Cardiac fibroblast (primary cell): Measurements from ENCODE around the gene XK.

ENCODE experiments used
- DNase-seq, 2 donors: peaks; one replicate each; pipeline versions ENCODE4 v3.0.0 to v3.0.0-alpha.2; 2010; ENCODE audit warnings: low read depth in 2 of 2
- H3K4me3 ChIP-seq, 2 donors: replicated peaks in 1 of 2; 1 replicate in 1 of 2; 2 replicates in 1 of 2; pipeline ENCODE4 v1.5.1; 2011; ENCODE audit warnings: low read depth in 2 of 2, low read length in 2 of 2, mild to moderate bottlenecking in 2 of 2, moderate library complexity in 1 of 2
- CTCF ChIP-seq: IDR thresholded peaks from one replicate; pipeline ENCODE4 v1.5.1; 2011; ENCODE audit warnings: low read depth, mild to moderate bottlenecking, low read length, inconsistent platforms

The XK gene

GRCh38 chrX:37666516-37666915 lies 19.1 kb upstream of the XK start:
- no peak overlapping the region for H3K4me3 ChIP-seq
- DNase-seq, result peak in 1 of 2 donors; percentile 42
- TF ChIP-seq CTCF, result no peak

- H3K4me3 ChIP-seq, result no peak overlapping the region
- no peak for DNase-seq
- TF ChIP-seq CTCF, result no peak
These were observed 18.4 kb upstream of the XK start for GRCh38 chrX:37667141-37667540.

GRCh38 chrX:37672563-37672962 lies 13.0 kb upstream of the XK start:
- TF ChIP-seq CTCF, result no peak
- no peak for DNase-seq
- no peak overlapping the region for H3K4me3 ChIP-seq

GRCh38 chrX:37676811-37677210 lies 8.8 kb upstream of the XK start:
- DNase-seq, result no peak
- no peak for TF ChIP-seq CTCF
- no peak overlapping the region for H3K4me3 ChIP-seq

- no peak for TF ChIP-seq CTCF
- DNase-seq, result no peak
- no peak overlapping the region for H3K4me3 ChIP-seq
These were observed 8.3 kb upstream of the XK start for GRCh38 chrX:37677243-37677642.

GRCh38 chrX:37677765-37678164 lies 7.8 kb upstream of the XK start:
- TF ChIP-seq CTCF, result no peak
- DNase-seq, result no peak
- no peak overlapping the region for H3K4me3 ChIP-seq

- DNase-seq, result no peak
- TF ChIP-seq CTCF, result no peak
- no peak overlapping the region for H3K4me3 ChIP-seq
These were observed 7.0 kb upstream of the XK start for GRCh38 chrX:37678574-37678973.
